ENCODE measurements around the gene CLMN.

DNA sequence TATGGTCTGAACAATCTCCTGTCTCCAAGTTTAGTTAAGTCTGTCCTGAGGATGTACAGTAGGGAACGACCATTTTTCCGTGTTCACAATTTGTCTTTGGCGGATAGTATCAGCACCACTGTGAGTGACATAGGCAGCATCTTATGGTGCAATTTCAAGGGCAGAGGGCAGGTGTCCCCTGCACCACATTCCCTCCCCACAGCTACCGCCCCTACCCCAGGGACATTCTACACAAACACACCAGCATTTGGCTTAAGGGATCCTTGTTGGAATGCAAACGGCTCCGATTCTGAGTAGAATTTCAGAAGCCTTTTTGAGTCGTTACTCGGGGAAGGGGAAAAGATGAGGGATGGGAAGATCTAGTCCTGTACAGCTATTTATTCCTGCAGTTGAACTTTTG is 137.3 kb downstream of the CLMN start:
- TF ChIP-seq CTCF (IDR thresholded peaks at IDR 0.05; ENCODE audit: poor library complexity), result no peak
- no peak for TF ChIP-seq EZH2 (IDR thresholded peaks at IDR 0.05; ENCODE audit: borderline replicate concordance)
